AG09319 (cell line): Measurements from ENCODE around the gene PDE8A.

Experiments used
- DNase-seq: peaks from one replicate; pipeline ENCODE4 v3.0.0-alpha.2; 2010; ENCODE audit warnings: low read depth; ENCODE audit errors: extremely low read depth
- TF ChIP-seq, protein P1 (sequence below): IDR thresholded peaks from 2 replicates; pipeline ENCODE4 v1.5.1; 2011; ENCODE audit warnings: low read depth, mild to moderate bottlenecking, inconsistent platforms, low read length, moderate library complexity

PDE8A gene

GRCh38 chr15:85049805-85050204, 68.1 kb downstream of the PDE8A start:
- no peak for DNase-seq
- TF ChIP-seq, protein P1, sequence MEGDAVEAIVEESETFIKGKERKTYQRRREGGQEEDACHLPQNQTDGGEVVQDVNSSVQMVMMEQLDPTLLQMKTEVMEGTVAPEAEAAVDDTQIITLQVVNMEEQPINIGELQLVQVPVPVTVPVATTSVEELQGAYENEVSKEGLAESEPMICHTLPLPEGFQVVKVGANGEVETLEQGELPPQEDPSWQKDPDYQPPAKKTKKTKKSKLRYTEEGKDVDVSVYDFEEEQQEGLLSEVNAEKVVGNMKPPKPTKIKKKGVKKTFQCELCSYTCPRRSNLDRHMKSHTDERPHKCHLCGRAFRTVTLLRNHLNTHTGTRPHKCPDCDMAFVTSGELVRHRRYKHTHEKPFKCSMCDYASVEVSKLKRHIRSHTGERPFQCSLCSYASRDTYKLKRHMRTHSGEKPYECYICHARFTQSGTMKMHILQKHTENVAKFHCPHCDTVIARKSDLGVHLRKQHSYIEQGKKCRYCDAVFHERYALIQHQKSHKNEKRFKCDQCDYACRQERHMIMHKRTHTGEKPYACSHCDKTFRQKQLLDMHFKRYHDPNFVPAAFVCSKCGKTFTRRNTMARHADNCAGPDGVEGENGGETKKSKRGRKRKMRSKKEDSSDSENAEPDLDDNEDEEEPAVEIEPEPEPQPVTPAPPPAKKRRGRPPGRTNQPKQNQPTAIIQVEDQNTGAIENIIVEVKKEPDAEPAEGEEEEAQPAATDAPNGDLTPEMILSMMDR = no peak

DNA sequence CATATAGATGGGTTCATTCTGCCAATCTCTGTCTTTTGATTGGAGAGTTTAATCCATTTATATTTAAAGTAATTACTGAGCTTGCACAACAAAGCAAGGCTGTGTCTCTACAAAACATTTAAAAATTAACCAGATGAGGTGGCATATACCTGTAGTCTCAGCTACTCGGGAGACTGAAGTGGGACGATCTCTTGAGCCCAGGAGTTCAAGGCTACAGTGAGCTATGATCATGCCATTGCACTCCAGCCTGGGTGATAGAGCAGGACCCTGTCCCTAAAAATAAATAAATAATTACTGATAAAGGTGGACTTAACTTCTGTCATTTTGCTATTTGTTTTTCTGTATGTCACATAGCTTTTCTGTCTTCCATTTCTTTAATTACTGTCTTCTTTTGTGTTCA, 78.1 kb downstream of the PDE8A start:
- DNase-seq = no peak
- TF ChIP-seq, protein P1 = no peak

GRCh38 chr15:85062560-85062959, 80.9 kb downstream of the PDE8A start:
- TF ChIP-seq, protein P1 = no peak
- DNase-seq = no peak

DNA sequence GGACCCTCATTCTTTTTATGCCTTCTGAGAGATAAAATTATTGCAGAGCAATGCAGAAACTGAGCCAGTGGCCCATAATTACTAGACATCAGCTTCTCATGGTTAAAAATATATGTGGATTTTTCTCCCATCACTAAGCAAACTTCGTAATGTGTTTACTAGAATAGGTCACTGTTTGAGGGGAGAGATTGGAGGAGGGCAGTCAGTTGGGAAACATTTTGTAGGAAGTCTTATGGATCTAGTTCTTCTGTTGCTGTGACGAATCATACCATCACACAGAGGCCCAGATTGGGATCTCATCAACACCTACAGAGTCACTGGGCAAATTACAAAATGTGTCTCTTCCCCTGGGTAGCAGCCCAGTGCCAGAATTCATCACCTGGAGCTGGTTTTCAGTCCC, 81.4 kb downstream of the PDE8A start:
- DNase-seq = no peak

DNA sequence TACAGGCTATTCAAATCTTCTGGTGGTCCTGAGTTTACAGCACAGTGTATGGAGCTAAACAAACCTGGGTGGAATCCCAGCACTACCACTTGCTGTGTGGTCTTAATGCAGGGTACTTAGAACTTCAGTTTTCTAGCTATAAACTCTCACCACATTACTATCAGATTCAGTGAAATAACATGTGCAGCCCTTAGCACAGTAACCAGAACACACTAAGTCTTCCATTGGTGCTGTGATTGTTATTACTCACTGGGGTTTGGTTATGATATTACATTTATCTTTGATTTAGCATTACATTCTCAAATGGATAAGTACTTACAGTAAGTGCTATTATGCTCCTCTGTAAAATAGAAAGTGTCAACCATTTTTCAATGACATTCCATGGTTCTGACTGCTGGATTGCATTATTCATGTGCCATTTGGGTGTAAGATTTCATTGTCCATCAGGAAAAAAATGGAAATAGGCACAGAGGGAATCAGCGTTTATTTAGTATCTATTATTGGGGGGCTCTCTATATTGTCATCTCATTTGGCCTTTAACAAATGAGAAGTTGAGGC, 81.9 kb downstream of the PDE8A start:
- TF ChIP-seq, protein P1 = no peak
- no peak for DNase-seq

More for the DNA sequence above, 81.4 kb downstream of the PDE8A start:
- TF ChIP-seq, protein P1 = no peak

DNA sequence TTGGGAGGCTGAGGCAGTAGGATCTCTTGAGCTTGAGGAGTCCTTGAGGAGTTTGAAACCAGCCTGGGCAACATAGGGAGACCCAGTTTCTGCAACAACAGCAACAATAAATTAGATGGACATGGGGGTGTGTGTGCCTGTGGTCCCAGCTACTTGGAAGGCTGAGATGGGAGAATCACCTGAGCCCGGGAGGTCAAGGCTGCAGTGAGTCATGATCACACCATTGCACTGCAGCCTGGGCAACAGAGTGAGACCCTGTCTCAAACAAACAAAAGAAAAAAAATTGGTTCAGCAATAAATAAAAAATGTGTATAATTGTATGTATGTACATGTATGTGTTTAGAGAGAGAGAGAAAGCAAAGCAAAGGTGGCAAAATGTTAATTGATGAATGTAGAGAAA, 83.1 kb downstream of the PDE8A start:
- TF ChIP-seq, protein P1 = no peak
- no peak for DNase-seq

- TF ChIP-seq, protein P1 = no peak
- no peak for DNase-seq
These were observed 89.4 kb downstream of the PDE8A start for GRCh38 chr15:85071061-85071460.
